Right lobe of liver (tissue), 4 donors: ENCODE data around the gene HLA-C.

Experiments
- CTCF ChIP-seq, 4 donors: fragments of 200-600 bp in 3 of 4; fragments of 450-650 bp in 1 of 4; IDR thresholded peaks; one replicate each; pipeline versions ENCODE4 v1.5.1 to v1.8.0; 2016 to 2022; ENCODE audit warnings: antibody characterized with exemption in 4 of 4, mild to moderate bottlenecking in 2 of 4
- POLR2A ChIP-seq: fragments of 450-650 bp; IDR thresholded peaks from one replicate; pipeline ENCODE4 v1.6.1; 2017; ENCODE audit warnings: antibody characterized with exemption, mild to moderate bottlenecking
- donor health status: DM: no; HTN: no; CAD: no.
- donor health status: DM: no; HTN: no; CAD: no.
- donor health status: DM: no; HTN: yes; CAD: no.

GRCh38 chr6:31270788-31271640 is 878 bp downstream of the HLA-C start:
- no peak for TF ChIP-seq CTCF (IDR thresholded peaks at IDR 0.05)
- no peak for TF ChIP-seq POLR2A
